Measurements from ENCODE around the gene FASTKD3.

GRCh38 chr5:7824995-7825394, 43.8 kb downstream of the FASTKD3 start:
- TF ChIP-seq USF1 (IDR thresholded peaks at IDR 0.05) (no peak), EP300 (IDR thresholded peaks at IDR 0.05; ENCODE audit: borderline replicate concordance) (no peak), TEAD4 (IDR thresholded peaks at IDR 0.05) (no peak), FOXM1 (IDR thresholded peaks at IDR 0.05; ENCODE audit: borderline replicate concordance, low read depth) (no peak), MAX (IDR thresholded peaks at IDR 0.05) (no peak), CEBPB (IDR thresholded peaks at IDR 0.05) (no peak)

All from Ishikawa (cell line).